Measurements from ENCODE around the gene ITIH3.

- no peak for TF ChIP-seq CTCF (IDR thresholded peaks at IDR 0.05)
- TF ChIP-seq ZFX (IDR thresholded peaks at IDR 0.05; ENCODE audit: borderline replicate concordance): no peak
These were observed 24.7 kb upstream of the ITIH3 start for GRCh38 chr3:52769786-52770455.

Data from 22Rv1 (cell line).